ENCODE data around the gene NR3C1.

The NR3C1 gene

DNA sequence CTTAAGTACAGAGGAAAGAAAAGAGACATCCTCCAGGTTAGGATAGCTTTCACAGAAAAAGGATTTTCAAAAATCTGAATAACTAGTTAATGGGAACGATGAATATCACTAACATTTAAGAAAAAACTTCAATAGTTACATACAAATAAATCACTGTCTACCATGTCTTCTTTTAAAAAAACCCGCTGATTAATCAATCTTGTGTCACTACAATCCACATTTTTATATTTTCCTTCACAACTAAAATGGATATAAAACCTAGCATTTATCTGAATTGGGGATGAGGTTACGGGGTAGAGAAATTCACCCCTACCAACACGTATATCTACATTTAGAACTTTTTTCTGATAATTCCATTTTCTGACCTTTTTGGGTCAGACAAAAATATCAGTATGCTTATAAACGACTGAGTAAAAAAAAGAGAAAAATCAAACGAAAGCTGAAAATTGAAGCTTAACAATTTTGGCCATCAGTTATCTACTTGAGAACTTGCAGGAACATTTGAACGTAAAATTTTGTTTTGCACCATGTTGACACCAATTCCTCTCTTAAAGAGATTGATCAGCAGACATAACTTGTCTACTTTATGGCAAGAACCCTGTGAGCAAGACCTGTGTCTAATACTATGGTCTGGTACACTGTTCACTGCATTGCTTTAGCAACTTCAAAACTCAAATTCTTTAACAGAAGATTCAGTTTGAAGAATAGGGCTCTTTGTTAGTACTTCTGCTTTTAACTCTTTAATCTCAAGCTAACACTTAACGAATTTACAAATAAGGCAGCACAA lies 4.8 kb downstream of the NR3C1 start:
- DNase-seq (ENCODE audit: low read depth in 2 of 2), result no peak

DNA sequence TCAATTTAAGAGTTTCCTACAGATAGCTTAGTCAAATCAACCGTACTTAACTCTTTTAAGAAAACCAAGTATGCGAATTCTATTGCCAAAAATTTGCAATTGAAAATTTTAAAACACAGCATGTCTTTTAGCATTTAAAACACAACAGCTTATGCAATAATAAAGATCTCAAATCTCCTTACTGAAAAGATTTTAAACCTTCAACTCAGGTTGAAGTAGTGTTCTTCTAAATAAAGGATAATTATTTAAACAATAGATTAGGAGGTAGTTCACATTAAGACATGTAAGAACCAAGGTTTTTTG lies 5.5 kb downstream of the NR3C1 start:
- DNase-seq (ENCODE audit: low read depth in 2 of 2), result no peak

DNA sequence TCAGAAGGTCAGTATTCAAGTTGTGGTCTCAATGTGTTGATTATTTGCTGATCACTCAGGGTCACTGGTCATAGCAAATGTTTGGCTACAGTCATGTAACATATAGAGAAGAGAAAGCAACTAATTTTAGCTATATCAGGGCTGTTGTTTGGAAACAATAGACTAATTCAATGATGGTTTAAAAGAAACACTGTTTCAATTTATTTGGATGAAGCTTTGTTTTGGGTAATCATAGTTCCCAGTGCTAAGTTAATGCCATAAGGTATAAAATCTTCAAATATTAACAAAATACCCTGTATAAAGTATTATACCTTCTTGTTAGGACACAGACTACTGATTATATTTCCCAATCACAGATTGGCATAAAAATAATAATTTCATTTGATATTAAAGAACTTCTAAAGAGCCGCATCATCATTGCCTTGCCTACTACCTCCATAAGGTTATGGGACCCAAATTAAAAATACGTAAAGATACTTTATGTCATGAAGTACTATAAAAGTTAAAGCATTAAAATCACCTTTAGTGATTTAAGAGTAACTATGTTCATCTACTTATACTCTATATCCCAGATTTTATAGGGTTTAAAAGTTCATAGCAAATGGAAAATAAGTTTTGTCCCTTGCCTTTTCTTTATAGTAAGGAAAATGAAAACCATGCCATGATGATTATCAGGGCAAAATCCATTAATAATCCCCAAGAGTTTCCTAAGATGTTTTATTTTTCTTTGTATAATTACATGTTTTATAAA lies 6.0 kb downstream of the NR3C1 start:
- DNase-seq (ENCODE audit: low read depth in 2 of 2), result no peak

DNA sequence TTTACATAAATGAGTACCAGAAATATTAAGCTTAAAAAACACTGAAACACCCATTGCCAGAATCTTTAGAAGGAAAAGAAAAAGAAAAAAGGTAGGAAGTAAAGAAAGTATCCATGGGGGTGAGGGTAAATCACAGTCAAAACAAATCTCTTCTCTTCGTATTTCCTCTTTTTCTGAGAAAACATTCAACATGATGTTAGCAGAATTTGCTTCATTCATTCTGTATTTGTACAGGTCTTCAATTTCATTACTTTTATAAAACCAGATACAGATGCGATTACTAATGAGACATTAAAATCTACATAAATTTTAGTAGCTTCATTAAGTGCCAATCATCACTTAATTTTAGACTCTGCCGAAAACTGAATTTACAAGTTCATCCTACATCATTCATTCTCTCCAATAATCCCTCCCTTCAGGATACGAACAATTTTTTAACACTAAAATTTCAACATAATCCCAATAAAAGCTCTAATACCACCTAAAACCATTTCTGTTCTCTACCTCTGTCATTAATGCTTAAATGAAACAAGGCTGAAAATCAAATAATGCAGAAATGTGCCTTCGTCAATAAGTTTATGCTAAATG lies 7.0 kb downstream of the NR3C1 start:
- no peak for DNase-seq (ENCODE audit: low read depth in 2 of 2)

DNA sequence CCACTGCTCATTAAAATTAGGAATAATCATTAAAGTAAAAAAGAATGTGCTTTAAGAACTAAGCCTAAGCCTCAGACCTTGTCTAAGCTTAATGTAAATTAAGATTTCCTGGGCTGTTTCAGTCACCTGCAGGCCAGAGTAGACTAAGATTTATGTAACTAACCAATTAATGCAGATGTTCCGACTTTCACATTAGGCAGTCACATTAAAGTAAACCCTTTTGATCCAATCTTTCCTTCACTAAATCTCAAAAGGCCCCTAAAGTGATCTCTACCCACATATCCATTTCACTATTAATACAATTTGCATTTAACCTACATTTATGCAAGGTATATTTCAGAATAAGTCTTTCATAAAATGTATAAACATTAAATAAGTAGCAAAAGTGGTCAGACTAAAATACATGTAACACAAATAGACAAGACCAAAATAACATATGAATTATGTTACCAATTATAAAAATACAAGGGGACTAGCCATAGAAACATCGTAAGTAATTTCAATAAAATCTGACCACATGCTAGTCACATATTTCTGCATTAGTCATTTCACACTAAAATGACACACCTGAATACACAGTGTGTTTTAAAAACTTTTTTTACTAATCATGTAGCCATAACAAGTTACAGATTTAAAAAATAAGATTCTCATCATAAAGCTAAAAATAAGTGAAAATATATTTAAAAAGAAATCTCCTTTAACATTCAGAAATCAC lies 7.7 kb downstream of the NR3C1 start:
- no peak for DNase-seq (ENCODE audit: low read depth in 2 of 2)

DNA sequence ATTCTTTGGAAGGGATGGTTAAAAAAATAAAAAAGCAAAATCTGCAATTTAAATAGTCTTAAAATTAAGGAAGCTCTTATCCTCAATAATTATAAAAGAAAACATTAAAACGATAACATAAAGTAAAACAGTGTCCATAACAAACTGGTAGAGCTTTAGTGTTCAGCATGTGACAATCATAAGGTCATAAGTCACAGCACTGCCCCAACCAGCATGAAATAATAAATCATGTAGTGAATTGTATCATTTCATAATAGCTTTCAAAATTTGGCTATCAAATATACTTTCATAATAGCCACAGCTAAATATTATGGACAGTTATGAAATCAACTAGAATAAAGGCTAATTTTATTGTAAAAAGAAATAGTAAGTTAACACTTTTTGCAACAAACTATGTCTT lies 10.0 kb downstream of the NR3C1 start:
- no peak for DNase-seq (ENCODE audit: low read depth in 2 of 2)

DNA sequence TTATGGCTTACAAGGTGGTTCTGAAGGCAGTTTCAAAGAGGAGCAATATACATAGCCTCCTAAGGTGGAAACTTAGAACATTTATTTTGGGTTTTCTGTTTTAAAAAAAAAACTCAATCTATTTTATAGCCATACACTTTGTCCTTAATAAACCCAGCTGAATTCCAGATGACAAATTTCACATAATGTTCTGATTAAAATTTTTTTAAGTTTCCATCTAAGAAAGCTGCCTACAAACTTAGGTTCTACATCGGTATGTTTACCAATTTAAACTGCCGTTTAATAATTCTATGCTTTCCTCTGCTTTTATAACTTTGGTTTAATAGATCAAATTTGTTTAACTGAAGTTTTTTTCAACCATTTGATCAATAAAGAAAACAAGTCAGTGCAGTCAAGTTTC lies 12.5 kb downstream of the NR3C1 start:
- DNase-seq (ENCODE audit: low read depth in 2 of 2), result no peak

DNA sequence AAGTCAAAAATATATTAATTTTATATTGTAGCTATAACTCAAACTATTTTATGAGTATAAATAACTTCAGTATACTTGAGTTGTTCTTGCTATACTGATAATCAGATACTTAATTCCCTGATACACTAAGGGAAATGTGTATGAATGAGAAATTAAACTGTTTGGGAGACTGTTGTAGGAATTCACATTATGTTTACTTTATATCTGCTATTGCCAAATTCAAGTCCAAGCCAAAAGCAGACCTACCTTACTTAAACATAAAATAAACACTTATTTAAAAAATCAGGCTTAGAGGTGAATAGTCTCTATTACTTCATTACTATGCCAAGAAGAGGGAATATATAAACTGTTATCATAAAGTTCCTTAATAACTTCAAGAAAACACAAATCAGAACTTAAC lies 13.2 kb downstream of the NR3C1 start:
- DNase-seq (ENCODE audit: low read depth in 2 of 2), result no peak

DNA sequence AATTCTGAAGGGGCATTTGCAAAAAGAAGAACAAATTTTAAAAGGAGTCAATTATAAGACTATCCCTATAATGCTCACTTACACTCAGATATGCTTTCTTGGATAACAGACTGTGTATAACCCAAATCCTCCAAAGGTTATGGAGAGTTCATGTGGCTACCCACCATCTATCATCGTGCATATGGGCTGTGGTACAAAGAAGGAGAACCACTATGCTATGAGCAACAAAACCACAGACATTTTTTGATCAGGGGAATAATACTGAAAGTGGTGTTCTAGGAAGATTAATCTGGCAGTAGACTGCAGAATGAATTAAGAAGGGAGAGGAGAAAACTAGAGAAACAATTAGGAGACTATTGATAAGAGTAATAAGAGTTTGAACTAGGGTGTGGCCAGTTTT lies 16.8 kb downstream of the NR3C1 start:
- DNase-seq (ENCODE audit: low read depth in 2 of 2), result no peak

DNA sequence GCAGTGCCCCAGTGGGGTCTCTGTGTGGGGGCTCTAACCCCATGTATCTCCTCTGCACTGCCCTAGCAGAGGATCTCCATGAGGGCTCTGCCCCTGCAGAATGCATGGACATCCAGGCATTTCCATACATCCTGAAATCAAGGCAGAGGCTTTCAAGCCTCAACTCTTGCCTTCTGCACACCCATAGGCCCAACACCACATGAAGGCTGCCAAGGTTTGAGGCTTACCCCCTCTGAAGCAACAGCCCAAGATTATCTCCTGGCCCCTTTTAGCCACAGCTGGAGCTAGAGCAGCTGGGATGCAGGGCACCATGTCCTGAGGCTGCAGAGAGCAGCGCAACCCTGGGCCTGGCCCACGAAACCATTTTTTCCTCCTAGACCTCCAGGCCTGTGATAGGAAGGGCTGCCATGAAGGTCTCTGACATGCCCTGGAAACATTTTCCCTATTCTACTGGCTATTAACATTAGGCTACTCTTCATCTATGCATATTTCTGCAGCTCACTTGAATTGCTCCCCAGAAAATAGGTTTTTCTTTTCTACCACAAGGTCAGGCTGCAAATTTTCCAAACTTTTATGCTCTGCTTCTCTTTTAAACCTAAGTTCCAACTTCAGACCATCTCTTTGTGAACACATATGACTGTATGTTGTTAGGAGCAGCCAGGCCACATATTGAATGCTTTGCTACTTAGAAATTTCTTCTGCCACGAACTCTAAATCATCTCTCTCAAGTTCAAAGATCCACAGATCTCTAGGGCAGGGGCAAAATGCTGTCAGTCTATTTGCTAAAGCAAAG lies 18.4 kb downstream of the NR3C1 start:
- DNase-seq (ENCODE audit: low read depth in 2 of 2), result no peak

DNA sequence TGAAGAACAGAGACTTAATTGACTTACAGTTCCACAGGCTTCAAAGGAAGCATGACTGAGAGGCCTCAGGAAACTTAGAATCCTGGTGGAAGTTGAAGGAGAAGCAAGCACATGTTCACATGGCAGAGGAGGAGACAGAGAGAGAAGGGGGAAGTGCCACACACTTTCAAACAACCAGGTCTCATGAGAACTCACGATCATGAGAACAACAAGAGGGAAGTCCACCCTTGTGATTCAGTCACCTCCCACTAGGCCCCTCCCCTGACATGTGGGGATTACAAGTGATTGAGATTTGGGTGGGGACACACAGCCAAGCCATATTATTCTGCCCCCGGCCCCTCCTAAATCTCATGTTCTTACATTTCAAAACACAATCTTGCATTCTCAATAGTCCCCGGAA lies 19.5 kb downstream of the NR3C1 start:
- no peak for DNase-seq (ENCODE audit: low read depth in 2 of 2)

DNA sequence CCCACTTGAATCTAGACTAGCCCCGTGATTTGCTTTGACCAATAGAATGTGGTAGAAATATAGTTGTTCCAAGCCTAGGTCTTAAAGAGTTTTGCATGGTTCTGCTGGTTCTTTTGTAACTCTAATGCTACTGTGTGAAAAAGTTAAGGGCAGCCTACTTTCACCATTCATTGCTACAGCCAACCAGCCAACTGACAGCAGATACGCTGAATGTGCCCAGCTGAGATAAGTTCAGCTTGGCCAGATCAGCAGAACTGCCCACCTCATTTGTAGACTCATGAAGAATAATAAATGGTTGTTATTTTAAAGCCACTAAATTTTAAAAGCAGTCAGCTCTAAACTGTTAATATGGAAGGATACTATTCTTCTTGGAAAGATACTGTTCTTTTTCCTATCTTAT lies 23.9 kb downstream of the NR3C1 start:
- DNase-seq (ENCODE audit: low read depth in 2 of 2), result no peak

DNA sequence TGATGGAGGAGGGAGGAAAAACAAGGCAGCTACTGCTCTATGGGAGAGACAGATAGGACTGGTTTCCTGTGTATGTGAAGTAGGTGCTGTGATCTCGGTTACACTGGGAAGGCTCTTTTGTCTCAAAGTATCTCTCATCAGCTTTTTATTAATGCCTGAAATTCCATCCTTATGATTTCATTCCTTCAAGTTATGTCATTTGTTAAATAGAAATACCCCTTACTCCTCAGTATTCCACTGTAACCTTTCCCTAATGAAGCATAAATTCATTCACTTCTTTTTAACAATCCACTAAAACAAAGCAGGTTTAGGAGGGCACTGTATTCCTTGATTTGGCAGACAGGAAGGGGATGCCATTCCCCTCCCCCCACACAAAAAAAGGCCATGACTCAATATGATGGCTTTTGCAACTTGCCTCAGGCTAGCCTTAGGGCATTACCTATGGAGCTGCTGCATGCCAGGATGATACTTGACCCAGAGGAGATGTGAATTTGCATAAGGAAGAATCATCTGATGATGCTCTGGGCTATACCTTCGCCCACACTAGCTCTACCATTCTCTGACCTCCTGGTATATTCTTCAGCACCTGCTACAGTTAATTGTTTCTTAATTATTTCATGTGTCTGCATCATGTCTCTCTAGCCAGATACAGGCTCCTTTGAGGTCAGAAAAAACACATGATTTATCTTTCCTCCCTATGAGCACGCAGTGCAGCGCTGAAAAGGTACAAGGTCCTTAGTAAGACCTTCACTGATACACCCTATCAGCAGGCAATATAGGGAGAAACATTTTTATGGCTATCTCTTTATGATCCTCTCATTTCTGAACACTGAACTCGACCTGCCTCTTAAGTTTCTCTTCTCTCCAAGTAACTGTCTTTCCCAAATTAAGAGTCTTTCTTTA lies 26.3 kb downstream of the NR3C1 start:
- DNase-seq (ENCODE audit: low read depth in 2 of 2), result no peak

DNA sequence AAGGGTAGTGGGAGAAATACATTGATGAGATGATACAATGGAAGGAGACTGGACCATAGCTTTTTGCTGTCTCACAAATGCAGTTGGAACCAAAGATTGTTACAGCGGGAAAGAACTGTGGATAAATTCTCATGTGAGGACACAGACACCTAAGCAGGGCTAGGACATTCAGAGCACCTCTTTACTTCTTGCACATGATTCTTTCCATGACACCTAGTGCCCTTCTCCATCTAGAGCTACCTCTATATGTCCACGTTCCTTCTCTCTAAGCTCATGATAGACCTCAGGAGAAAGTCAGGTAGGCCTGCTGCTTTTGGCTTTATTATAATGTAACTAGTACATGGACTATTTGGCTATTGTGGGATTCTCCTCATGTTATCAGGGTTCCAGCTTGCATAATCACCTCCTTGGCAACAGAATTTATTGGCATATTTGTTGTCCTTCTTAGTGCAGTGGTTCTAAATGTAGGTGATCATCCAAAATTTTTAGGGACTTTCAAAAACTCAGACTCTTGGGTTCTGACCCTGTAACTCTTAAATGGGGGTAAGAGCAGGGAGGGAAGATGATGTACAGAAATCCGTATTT lies 27.2 kb downstream of the NR3C1 start:
- DNase-seq (ENCODE audit: low read depth in 2 of 2), result no peak

DNA sequence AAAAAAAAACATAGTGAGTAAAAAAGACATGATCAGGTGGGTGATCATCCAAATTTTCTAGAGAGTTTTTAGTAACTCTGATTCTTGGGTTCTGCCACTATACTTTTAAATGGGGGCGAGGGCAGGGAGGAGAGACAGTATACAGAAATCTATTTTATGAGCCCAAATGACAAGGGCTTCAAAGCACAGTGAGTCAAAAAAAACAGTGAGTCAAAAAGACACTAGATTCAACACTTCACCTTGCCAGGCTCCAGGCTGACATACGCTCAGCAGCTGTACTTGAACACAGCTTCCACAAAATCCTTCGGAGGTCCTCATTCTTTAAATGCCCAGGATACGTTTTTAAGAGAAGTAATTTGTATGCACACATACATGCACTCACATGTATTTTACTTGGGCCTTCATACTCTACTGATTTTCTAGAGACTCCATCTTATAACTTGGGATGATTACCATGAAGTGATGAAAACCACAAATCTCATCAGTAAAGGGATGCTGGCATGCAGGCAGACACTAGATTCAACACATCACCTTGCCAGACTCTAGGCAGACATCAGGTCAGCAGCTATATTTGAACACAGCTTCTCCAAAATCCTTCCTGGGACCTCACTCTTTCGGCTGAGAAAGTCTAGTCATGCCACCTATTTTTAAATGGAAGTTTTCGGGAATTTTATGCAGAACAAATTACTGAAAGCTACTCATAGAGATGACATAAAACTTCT lies 28.8 kb downstream of the NR3C1 start:
- DNase-seq (ENCODE audit: low read depth in 2 of 2), result no peak

DNA sequence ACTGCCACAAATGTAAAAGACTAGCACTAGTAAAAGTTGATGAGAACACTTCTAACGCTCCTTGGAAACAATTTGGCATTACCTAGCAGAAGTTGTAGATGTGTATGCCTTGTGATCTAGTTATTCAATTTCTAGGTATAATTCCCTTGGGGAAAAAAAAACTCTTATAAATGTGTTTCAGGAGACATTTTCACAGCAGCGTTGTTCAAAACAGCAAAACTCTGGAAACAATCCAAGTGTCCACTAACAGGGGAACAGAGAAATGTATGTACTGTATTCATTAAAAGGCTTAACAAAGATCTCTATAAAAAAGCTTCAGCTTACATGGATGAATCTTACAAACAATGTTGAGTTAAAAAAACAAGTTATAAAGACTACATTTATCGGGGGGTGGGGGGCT lies 30.4 kb downstream of the NR3C1 start:
- no peak for DNase-seq (ENCODE audit: low read depth in 2 of 2)

DNA sequence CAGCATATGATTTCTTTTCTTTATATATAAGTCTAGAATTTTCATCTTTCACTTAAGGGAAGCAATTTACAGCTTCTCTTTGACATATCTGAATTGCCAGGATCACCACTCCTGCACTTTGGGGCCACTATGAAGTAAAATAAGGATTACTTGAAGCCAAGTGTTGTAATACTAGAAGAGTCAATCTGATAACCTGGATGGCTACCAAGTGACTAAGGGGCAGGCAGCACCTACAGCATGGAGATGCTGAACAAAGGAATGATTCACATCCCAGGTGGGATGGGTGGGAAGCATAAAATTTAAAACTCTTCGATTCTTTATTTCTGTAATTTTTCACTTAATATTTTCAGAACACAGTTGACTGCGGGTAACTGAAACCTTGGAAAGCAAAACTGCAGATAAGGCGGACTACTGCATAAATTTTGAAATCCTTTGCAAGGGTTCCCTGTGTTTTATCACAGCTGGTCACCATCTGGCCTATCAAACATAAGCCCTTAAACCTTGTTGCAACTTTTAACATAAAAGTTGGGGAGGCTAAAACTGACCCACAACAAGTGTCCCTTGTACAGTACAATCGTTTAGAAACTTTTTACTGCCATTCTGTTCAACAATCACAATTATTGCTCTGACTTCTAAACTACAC lies 31.2 kb downstream of the NR3C1 start:
- no peak for DNase-seq (ENCODE audit: low read depth in 2 of 2)

DNA sequence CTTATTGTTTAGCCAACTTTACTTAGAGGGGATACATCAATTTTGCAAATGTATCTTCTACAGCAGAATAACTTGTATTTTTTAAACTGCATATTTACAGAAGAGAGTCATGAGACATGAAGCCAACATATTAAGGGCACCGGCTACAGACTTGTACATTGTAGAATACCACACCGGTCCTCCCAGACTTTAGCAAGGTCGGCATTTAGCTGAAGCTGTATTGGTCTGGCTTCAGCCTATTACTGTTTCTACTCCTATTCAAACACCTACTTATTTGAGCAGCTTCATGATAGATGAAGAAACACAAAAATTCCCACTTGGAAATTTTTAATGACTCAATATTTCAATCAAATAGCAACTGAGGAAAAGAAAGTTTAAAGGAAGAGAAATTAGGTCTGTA lies 33.0 kb downstream of the NR3C1 start:
- no peak for DNase-seq (ENCODE audit: low read depth in 2 of 2)

DNA sequence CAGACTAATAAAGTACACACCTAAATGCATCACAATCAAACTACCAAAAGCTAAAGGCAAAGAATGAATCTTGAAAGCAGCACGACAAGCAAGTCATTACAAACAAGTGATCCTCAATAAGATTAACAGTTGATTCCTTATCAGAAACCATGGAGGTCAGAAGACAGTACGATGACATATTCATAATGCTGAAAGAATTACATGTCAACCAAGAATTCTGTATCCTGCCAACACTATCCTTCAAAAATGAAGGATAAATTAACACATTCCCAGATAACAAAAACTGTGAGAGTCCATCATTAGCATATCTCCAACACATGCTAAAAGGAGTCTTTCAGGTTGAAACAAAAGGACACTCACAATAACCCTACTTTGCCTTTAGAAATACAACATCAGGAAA lies 39.4 kb downstream of the NR3C1 start:
- no peak for DNase-seq (ENCODE audit: low read depth in 2 of 2)
